ENCODE results near the gene NUDT7. TPM values are rescaled to one million over a fixed set of nuclear protein-coding genes. Genes with fewer than 3 reads are reported as not detected.

NUDT7 gene
- total RNA-seq, 1 donor from 2014 or later = 6.8 TPM

DNA sequence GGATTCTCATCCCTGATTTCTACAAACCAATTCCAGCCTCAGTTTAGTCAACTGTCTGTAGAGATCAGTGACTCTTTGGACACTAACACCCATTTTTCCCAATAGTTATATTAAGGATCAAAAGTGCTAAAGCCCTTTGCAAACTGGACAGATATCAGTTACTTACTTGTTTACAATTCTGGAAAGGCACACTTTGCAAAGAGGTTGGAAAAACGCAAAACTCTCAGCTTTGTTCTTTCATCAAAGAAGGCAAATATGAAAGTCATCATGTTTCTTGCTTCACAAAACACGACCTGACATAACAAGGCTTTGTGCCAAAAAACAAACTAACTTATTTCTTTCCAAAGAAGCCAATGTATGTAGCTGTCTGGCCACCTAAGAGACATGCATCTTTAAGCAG, 39.9 kb downstream of the NUDT7 start:
- H3K9me3 Mint-ChIP-seq = no peaks in the 10 kb centered on the region
- H3K4me3 Mint-ChIP-seq = no peak overlapping the region
- DNase-seq (ENCODE audit: low spot score in 2 of 2, unreplicated experiment in 2 of 2) = no peak
- peaks cover 16% of the 10 kb centered on the region for H3K4me1 Mint-ChIP-seq
- H3K36me3 Mint-ChIP-seq = no peaks in the 10 kb centered on the region
- H3K27ac Mint-ChIP-seq = no peak overlapping the region
- no peak for TF ChIP-seq CTCF (IDR thresholded peaks at IDR 0.05; ENCODE audit: unreplicated experiment)
- peaks cover 2% of the 10 kb centered on the region for H3K27me3 Mint-ChIP-seq (ENCODE audit: low read depth)

DNA sequence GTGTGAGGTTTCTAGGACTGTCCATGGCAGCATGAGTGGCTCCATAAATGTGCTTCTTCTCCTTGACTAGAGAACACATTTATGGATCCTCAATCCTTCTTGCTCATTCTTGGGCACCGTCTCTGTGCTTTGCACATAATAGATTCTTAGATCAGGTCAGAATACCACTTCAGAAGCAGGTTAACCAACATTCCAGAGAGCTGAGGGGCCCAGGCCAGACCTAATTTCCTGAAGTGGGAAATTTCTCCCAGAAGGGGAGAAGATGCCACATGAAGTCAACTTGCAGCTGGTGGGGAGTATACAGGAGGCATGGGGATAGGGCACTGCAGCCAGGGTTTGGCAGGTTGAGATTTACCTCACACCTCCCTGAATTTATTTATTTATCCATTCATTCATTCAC, 41.7 kb downstream of the NUDT7 start:
- no peaks in the 10 kb centered on the region for H3K9me3 Mint-ChIP-seq
- TF ChIP-seq CTCF (IDR thresholded peaks at IDR 0.05; ENCODE audit: unreplicated experiment) = no peak
- H3K27ac Mint-ChIP-seq = no peak overlapping the region
- no peak for DNase-seq (ENCODE audit: low spot score in 2 of 2, unreplicated experiment in 2 of 2)
- H3K4me3 Mint-ChIP-seq = no peak overlapping the region
- peaks cover 16% of the 10 kb centered on the region for H3K4me1 Mint-ChIP-seq
- H3K36me3 Mint-ChIP-seq = no peaks in the 10 kb centered on the region
- peaks cover 2% of the 10 kb centered on the region for H3K27me3 Mint-ChIP-seq (ENCODE audit: low read depth)

DNA sequence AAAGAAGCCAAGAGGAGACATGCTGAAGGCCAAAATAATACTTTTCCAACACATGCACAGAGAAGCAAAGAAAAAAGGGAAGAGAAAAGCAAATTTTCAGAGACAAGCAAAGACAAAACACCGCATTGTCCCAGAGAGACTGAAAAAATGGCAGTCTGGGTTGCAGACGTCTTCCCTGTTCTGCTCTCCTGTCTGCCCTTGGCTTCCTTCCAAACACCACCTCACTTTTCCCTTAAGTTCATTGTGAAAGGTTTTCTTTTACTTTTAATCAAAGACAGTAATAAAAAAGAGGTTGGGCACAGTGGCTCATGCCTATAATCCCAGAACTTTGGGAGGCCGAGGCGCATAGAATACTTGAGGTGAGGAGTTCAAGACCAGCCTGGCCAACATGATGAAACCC, 44.9 kb downstream of the NUDT7 start:
- no peaks in the 10 kb centered on the region for H3K9me3 Mint-ChIP-seq
- H3K27me3 Mint-ChIP-seq (ENCODE audit: low read depth) = peaks cover 2% of the 10 kb centered on the region
- H3K4me3 Mint-ChIP-seq = no peak overlapping the region
- no peak for DNase-seq (ENCODE audit: low spot score in 2 of 2, unreplicated experiment in 2 of 2)
- peaks cover 10% of the 10 kb centered on the region for H3K4me1 Mint-ChIP-seq
- H3K27ac Mint-ChIP-seq = no peak overlapping the region
- no peaks in the 10 kb centered on the region for H3K36me3 Mint-ChIP-seq
- TF ChIP-seq CTCF (IDR thresholded peaks at IDR 0.05; ENCODE audit: unreplicated experiment) = no peak

- no peak for TF ChIP-seq CTCF (IDR thresholded peaks at IDR 0.05; ENCODE audit: unreplicated experiment)
These were observed 45.5 kb downstream of the NUDT7 start for GRCh38 chr16:77767826-77768225.

DNA sequence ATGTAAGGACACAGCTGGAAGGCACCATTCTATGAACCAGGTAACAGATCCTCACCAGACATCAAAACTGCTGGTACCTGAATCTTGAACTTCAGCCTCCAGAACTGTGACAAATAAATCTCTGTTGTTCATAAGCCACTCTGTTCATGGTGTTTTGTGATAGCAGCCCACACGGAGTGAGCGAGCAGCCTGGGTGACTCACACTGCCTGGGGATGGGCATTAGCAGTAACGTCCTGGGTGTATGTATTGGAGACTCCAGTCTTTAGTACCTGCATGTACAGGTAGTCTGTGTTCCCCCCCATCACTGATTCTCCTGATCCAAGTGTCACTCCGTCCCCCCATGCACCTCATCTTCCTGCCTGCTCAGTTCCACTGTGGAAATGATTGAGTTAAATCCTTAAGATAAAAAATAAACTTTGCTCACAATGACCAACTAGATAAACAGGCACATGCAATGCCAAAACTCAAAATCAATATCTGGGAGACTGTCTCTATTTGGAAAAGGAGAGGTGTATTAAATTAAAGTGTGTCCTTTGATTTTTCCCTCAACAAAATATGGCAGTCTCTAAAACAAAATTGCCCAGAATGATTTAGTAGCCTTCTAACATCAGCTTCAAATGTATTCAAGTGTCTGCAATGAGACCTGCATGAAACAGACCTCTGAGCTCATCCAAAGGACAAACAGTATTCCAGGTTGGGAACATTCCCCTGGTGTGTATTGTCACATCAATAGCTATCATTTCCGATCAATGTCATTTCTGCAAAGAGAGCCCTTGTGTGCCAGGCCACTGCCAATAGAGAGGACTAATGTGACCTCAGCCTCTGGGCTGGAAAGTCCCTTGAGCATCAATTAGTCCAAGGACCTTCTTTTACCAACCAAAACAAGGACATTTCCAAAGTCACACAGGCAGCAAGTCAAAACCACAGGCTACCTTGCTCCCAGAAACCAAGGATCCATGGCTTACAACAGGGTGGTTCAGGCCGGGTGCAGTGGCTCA, 53.9 kb downstream of the NUDT7 start:
- H3K9me3 Mint-ChIP-seq = no peaks in the 10 kb centered on the region
- no peak overlapping the region for H3K27ac Mint-ChIP-seq
- H3K36me3 Mint-ChIP-seq = no peaks in the 10 kb centered on the region
- no peak overlapping the region for H3K4me3 Mint-ChIP-seq
- H3K27me3 Mint-ChIP-seq (ENCODE audit: low read depth) = no peaks in the 10 kb centered on the region
- DNase-seq (ENCODE audit: low spot score in 2 of 2, unreplicated experiment in 2 of 2) = no peak
- TF ChIP-seq CTCF (IDR thresholded peaks at IDR 0.05; ENCODE audit: unreplicated experiment) = no peak
- peaks cover 6% of the 10 kb centered on the region for H3K4me1 Mint-ChIP-seq

More at GRCh38 chr16:77767826-77768225, 45.5 kb downstream of the NUDT7 start:
- no peaks in the 10 kb centered on the region for H3K36me3 Mint-ChIP-seq
- no peaks in the 10 kb centered on the region for H3K9me3 Mint-ChIP-seq
- peaks cover 10% of the 10 kb centered on the region for H3K4me1 Mint-ChIP-seq
- no peak overlapping the region for H3K27ac Mint-ChIP-seq
- no peak overlapping the region for H3K4me3 Mint-ChIP-seq
- DNase-seq (ENCODE audit: low spot score in 2 of 2, unreplicated experiment in 2 of 2) = no peak
- H3K27me3 Mint-ChIP-seq (ENCODE audit: low read depth) = peaks cover 2% of the 10 kb centered on the region

All from mesothelial cell of epicardium (in vitro differentiated cells).